ENCODE measurements around the gene OCSTAMP. TPM values are rescaled to one million over a fixed set of nuclear protein-coding genes. Genes with fewer than 3 reads are reported as not detected.

OCSTAMP gene
- total RNA-seq, 6 experiments from 2014 or later, result not detected

DNA sequence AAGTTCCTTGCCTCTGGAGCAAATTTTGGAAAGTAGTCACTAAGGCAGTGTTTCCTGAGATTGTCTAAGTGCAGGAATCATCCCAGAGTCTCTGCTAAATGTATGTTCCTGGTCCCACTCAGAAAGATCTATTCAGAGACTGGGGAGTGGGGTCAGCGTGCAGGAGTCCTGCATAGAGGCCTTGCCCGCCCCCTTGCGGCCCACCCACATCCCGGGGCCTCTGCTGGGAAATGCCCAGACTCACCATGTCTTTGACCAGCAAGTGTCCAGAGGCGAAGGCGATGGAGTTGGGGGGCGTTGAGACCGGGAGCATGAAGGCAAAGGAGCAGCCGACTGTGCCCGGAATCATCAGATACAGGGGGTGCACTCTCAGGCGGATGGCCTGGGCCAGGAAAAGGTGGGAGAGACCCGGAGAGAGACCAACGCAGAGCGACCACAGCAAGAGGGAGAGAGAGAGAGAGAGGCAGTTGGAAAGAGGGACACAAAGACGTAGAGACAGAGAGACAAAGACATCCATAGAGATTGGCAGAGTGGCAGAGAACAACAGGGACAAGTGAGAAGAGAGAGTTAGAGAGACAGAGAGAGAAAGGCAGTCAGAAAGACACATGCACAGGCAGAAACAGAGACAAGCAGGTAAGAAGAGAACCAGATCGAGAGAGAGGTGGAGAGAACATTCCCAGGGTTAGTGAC is 12.9 kb upstream of the OCSTAMP start:
- DNase-seq, result no peak
- 85% methylated on average over 15 of the region's 16 CpGs for WGBS (ENCODE audit: insufficient coverage, low coverage, low lambda C conversion rate, missing lambda C conversion rate)
- no peak for ATAC-seq
- Histone ChIP-seq H3K27me3 (no peaks in the 10 kb centered on the region), H3K4me1 (no peaks in the 10 kb centered on the region), H3K27ac (peak overlapping the region in 1 of 3 donors; percentile 23), H3K4me3 (no peak overlapping the region), H3K9me3 (no peaks in the 10 kb centered on the region), H3K36me3 (no peaks in the 10 kb centered on the region)
- intact Hi-C loops (cut with DNase I), result no loop called here
- TF ChIP-seq, protein P1, sequence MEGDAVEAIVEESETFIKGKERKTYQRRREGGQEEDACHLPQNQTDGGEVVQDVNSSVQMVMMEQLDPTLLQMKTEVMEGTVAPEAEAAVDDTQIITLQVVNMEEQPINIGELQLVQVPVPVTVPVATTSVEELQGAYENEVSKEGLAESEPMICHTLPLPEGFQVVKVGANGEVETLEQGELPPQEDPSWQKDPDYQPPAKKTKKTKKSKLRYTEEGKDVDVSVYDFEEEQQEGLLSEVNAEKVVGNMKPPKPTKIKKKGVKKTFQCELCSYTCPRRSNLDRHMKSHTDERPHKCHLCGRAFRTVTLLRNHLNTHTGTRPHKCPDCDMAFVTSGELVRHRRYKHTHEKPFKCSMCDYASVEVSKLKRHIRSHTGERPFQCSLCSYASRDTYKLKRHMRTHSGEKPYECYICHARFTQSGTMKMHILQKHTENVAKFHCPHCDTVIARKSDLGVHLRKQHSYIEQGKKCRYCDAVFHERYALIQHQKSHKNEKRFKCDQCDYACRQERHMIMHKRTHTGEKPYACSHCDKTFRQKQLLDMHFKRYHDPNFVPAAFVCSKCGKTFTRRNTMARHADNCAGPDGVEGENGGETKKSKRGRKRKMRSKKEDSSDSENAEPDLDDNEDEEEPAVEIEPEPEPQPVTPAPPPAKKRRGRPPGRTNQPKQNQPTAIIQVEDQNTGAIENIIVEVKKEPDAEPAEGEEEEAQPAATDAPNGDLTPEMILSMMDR (IDR thresholded peaks at IDR 0.05), result no peak
- TF ChIP-seq POLR2A (IDR thresholded peaks at IDR 0.05), result no peak

DNA sequence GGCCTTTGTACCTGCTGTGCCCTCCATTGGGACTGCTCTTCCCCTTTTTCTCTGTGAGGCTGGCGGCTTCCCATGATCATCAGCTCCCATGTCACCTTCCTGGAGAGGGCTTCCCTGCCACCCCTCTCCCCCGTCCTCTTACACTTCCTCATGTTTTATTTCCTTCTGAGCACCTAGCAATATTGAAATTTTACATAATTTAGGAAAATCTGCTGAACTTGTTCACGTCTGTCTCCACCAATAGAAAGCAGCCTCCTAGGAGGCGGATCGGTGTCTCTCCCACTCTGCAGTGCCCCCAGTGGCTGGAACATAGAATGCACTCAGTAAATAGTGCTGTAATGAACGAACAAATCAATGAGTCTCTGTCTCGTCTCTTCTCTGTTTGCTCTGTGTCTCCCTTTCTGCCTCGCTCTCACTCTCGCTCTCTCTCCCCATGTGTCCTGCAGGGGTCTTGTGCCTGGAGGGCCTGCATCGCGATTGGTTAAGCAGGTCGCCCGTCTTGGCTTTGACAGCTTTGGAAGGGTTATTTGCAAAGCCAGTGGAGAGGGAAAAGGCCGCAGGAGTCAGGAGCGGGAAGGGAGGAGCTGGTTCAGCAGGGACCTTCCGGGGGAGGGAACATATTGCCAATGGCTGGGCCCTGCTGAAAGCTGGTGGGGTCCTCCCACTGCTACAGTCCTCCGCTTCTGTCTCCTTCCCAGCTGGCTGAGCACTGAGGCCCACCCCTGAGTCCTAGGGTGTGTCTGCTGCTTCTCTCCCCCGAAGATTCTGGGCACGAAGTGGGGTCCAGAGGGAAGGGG is 12.1 kb upstream of the OCSTAMP start:
- Histone ChIP-seq H3K36me3 (no peaks in the 10 kb centered on the region), H3K4me1 (no peaks in the 10 kb centered on the region), H3K27ac (peak overlapping the region in 2 of 3 donors; percentile 21 to 23), H3K27me3 (no peaks in the 10 kb centered on the region), H3K4me3 (peak overlapping the region in 2 of 3 donors; percentile 30 to 31), H3K9me3 (no peaks in the 10 kb centered on the region)
- DNase-seq (peak in 2 of 3 donors; percentile 46 to 74), ATAC-seq (peak; percentile 92 to 96 (median 93))
- TF ChIP-seq, protein P1 (IDR thresholded peaks at IDR 0.05), result peak; percentile 85 to 92 (median 90)
- no peak for TF ChIP-seq POLR2A (IDR thresholded peaks at IDR 0.05)
- intact Hi-C loops (cut with DNase I), result no loop called here
- 8% methylated on average over 14 of the region's 19 CpGs for WGBS (ENCODE audit: insufficient coverage, low coverage, low lambda C conversion rate, missing lambda C conversion rate)

GRCh38 chr20:46562009-46562372 is 11.5 kb upstream of the OCSTAMP start:
- Histone ChIP-seq H3K9me3 (no peaks in the 10 kb centered on the region), H3K27ac (peak overlapping the region in 2 of 3 donors; percentile 21 to 23), H3K27me3 (no peaks in the 10 kb centered on the region), H3K4me1 (no peaks in the 10 kb centered on the region), H3K36me3 (no peaks in the 10 kb centered on the region), H3K4me3 (peak overlapping the region in 2 of 3 donors; percentile 30 to 31)
- intact Hi-C loops (cut with DNase I), result no loop called here
- TF ChIP-seq, protein P1 (IDR thresholded peaks at IDR 0.05), result no peak
- no peak for TF ChIP-seq POLR2A (IDR thresholded peaks at IDR 0.05)
- ATAC-seq (no peak), DNase-seq (no peak)
- WGBS (ENCODE audit: insufficient coverage, low coverage, low lambda C conversion rate, missing lambda C conversion rate), result 31% methylated on average over 4 of the region's 5 CpGs

DNA sequence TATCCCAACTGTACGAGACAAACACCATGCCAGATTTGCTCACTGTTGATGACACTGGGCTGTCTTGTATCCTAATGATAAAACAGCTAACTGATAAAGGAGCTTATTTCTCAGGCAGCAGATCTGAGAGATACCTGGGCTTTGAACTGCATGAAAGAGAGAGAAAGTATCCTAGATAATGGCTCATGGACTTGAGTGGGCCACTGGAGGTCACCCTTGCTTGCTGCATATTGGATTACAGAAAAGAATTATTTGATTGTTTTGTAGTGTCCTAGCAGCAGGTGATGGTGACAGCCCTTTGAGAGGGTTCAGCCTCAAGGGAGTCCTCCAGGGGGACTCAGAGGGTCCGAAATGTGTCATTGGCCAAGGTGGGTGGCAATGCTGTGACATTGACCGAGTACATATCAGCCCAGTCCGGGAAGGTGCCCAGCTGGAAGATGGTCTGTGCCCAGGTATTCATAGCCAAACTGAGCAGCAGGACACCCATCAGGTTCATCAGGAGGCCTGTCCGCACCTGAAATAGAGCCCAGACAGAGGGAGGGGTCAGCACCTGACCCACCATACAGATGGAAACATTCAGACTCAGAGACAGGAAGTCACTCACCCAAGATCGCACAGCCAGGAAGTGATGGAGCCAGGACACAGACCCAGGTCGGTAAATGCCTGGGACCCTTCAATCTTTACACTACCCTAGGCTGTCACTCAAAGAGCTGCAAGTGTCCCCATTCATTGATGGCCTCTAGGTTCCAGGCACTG is 9.4 kb upstream of the OCSTAMP start:
- peak in 2 of 4 donors; percentile 34 to 45 for ATAC-seq
- Histone ChIP-seq H3K4me1 (no peaks in the 10 kb centered on the region), H3K27me3 (no peaks in the 10 kb centered on the region), H3K27ac (no peak overlapping the region), H3K4me3 (no peak overlapping the region), H3K36me3 (no peaks in the 10 kb centered on the region), H3K9me3 (no peaks in the 10 kb centered on the region)
- intact Hi-C loops (cut with DNase I), result loop anchor here (5.0 to 10.0 kb wide), 2 partner anchors 122 to 125 kb away; partner anchors contain the start of gene TP53RK (in 1 of the 2)
- DNase-seq, result no peak
- 100% methylated on average over 1 of the region's 7 CpGs for WGBS (ENCODE audit: insufficient coverage, low coverage, low lambda C conversion rate, missing lambda C conversion rate)
- TF ChIP-seq POLR2A (IDR thresholded peaks at IDR 0.05), result no peak
- TF ChIP-seq, protein P1 (IDR thresholded peaks at IDR 0.05), result peak; percentile 25 to 41 (median 36)

Data from right lobe of liver (tissue), 6 donors.